GM12864 (cell line): Measurements from ENCODE around the gene BTG1.

Experiments used
- DNase-seq: peaks from one replicate; pipeline ENCODE4 v3.0.0-alpha.2; 2011; ENCODE audit warnings: low read depth
- H3K4me3 ChIP-seq: 2 replicates; pipeline ENCODE4 v1.5.1; 2011; ENCODE audit warnings: mild to moderate bottlenecking, low read depth, low read length, control low read depth
- TF ChIP-seq, protein P1 (sequence below): IDR thresholded peaks from 2 replicates; pipeline ENCODE4 v1.5.1; 2011; ENCODE audit warnings: low read depth, mild to moderate bottlenecking, moderate library complexity, low read length, control low read depth, inconsistent platforms; ENCODE audit errors: missing control alignments

BTG1 gene

GRCh38 chr12:92128612-92129011 lies 17.0 kb downstream of the BTG1 start:
- TF ChIP-seq, protein P1, sequence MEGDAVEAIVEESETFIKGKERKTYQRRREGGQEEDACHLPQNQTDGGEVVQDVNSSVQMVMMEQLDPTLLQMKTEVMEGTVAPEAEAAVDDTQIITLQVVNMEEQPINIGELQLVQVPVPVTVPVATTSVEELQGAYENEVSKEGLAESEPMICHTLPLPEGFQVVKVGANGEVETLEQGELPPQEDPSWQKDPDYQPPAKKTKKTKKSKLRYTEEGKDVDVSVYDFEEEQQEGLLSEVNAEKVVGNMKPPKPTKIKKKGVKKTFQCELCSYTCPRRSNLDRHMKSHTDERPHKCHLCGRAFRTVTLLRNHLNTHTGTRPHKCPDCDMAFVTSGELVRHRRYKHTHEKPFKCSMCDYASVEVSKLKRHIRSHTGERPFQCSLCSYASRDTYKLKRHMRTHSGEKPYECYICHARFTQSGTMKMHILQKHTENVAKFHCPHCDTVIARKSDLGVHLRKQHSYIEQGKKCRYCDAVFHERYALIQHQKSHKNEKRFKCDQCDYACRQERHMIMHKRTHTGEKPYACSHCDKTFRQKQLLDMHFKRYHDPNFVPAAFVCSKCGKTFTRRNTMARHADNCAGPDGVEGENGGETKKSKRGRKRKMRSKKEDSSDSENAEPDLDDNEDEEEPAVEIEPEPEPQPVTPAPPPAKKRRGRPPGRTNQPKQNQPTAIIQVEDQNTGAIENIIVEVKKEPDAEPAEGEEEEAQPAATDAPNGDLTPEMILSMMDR: no peak
- no peak for DNase-seq

DNA sequence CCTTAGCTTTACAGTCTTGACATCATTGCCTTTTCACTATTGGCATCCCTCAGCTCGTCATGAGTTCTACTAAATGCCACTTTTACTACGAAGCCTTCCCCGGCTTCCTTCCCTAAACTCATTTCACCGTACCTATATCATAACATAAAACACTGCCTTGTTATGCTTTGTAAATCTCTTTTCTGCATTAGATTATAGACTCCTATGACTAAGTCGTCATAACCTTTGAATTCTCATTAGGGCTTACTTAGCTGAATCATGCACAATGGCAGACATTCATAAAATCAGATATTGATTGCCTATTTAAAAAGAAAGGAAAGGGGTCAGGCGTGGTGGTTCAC lies 21.0 kb downstream of the BTG1 start:
- DNase-seq: no peak
- TF ChIP-seq, protein P1: no peak

More at GRCh38 chr12:92128612-92129011, 17.0 kb downstream of the BTG1 start:
- H3K4me3 ChIP-seq: no peak overlapping the region

GRCh38 chr12:92123780-92124688 lies 21.6 kb downstream of the BTG1 start:
- no peak overlapping the region; the same call in 1 of the 2 replicates for H3K4me3 ChIP-seq
- TF ChIP-seq, protein P1: no peak
- DNase-seq: no peak

More for the DNA sequence above, 21.0 kb downstream of the BTG1 start:
- H3K4me3 ChIP-seq: peak overlapping the region; percentile 13; the same call in 1 of the 2 replicates

DNA sequence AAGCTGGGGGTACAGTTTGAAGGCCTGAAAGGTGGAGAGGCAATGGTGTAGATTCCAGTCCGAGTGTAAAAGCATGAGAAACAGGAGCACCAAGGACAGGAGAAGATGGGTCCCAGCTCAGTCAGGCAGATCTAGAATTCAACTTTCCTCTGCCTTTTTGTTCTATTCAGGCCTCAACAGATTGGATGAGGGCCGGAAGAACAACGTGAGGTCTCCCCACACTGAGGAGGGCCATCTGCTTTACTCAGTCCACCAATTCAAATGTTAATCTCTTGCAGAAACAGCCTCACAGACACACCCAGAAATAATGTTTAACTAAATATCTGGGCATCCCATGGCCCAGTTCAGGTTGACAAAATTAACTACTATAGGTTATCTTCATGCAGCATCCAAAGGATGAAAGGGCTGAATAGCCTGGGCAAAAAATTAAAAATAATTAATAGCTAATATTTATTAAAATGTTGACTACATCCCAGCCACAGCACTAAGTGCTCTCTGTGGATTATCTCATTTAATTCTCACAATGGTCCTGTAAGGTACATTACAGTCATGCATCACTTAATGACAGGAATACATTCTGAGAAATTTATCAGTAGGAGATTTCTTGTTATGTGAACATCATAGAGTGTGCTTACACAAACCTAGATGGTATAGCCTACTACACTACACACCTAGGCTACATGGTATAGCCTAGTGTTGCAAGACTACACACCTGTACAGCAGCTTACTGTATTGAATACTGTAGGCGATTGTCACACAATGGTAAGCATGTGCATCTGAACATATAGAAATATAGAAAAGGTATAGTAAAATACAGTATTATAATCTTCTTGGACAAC lies 22.5 kb downstream of the BTG1 start:
- H3K4me3 ChIP-seq: no peak overlapping the region
- TF ChIP-seq, protein P1: no peak
- no peak for DNase-seq

DNA sequence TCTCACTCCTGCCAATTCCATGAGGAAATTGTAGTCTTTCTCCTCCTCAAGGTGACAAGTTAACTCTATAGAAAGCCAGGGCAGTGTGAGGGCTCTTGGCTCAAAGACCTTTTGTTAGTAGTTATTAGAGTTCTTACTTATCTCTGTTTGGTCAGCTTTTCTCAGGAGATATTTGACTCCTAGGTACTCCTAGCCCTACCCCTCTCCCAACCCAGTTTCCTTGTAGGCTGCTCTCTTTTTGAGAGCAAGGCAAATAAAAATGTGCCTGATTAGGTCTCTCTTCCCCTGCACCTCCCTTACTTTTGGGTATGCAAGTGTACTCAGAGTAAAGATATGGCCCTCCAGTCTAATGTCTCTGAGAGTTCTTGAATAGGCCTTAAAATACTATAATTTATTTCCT lies 23.8 kb downstream of the BTG1 start:
- no peak for DNase-seq
- no peak overlapping the region for H3K4me3 ChIP-seq
- TF ChIP-seq, protein P1: no peak

DNA sequence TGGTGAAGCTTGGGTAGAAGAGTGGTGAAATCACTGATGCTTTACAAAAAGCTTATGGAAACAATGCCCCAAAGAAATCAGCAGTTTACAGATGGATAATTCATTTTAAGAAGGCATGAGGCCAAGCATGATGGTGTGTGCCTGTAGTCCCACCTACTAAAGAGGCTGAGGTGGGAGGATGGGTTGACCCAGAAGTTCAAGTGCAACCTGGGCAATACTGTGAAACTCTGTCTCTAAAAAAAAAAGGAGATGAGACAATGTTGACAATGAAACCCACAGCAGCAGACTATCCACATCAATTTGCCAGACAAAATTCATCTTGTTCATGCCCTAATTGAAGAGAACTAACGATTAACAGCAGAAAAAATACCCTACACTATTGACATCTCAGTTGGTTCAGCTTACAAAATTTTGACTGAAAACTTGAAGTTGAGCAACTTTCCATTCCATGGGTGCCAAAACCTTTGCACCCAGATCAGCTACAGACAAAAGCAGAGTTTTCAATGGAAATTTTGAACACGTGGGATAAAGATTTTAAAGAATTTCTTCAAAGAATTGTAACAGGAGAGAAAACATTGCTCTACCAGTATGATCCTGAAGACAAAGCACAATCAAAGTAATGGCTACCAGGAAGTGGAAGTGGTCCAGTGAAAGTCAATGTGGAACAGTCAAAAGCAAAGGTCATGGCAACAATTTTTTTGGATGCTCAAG lies 26.7 kb downstream of the BTG1 start:
- TF ChIP-seq, protein P1: no peak
- DNase-seq: no peak

More for the DNA sequence above, 26.7 kb downstream of the BTG1 start:
- H3K4me3 ChIP-seq: no peak overlapping the region
